HUDEP-2 (cell line): ENCODE results near the gene IGHMBP2.
"Not testable (repeated sequence)": the region's sequence is repeated elsewhere in the genome, so short reads cannot be mapped to it uniquely, and the experiment has no call there.

Experiments used
- DNase-seq, 76 experiments: peaks; one replicate each; lab custom pipeline; 2025; ENCODE audit not compliant: unreplicated experiment in 76 of 76; lab: John Stamatoyannopoulos, UW

The IGHMBP2 gene

GRCh38 chr11:68959465-68960293, 56.0 kb downstream of the IGHMBP2 start:
- DNase-seq: no peak

- DNase-seq: no peak
Observed at GRCh38 chr11:68960294-68961071, 56.8 kb downstream of the IGHMBP2 start.

- DNase-seq: no peak
Observed at GRCh38 chr11:68961245-68961644, 57.6 kb downstream of the IGHMBP2 start.

- no peak for DNase-seq
Observed at GRCh38 chr11:68962527-68963250, 59.0 kb downstream of the IGHMBP2 start.

GRCh38 chr11:68963779-68964178, 60.1 kb downstream of the IGHMBP2 start:
- no peak for DNase-seq

GRCh38 chr11:68965901-68966853, 62.5 kb downstream of the IGHMBP2 start:
- no peak for DNase-seq

GRCh38 chr11:68966894-68967780, 63.4 kb downstream of the IGHMBP2 start:
- no peak for DNase-seq

- no peak for DNase-seq
Observed at GRCh38 chr11:68968306-68969250, 64.9 kb downstream of the IGHMBP2 start.

- DNase-seq: no peak
Observed at GRCh38 chr11:68969386-68969785, 65.7 kb downstream of the IGHMBP2 start.

GRCh38 chr11:68970921-68971636, 67.4 kb downstream of the IGHMBP2 start:
- no peak for DNase-seq

GRCh38 chr11:68973219-68973618, 69.5 kb downstream of the IGHMBP2 start:
- no peak for DNase-seq

- DNase-seq: not testable (repeated sequence)
Observed at GRCh38 chr11:68973706-68974105, 70.0 kb downstream of the IGHMBP2 start.

GRCh38 chr11:68974421-68975194, 70.9 kb downstream of the IGHMBP2 start:
- peak in 16 of 76 experiments; percentile 3 to 49 (median 14) for DNase-seq

- DNase-seq: no peak
Observed at GRCh38 chr11:68976095-68976494, 72.4 kb downstream of the IGHMBP2 start.

GRCh38 chr11:68976563-68976962, 72.9 kb downstream of the IGHMBP2 start:
- no peak for DNase-seq

GRCh38 chr11:68977781-68978625, 74.3 kb downstream of the IGHMBP2 start:
- no peak for DNase-seq
